GM19351 (cell line): ENCODE data around the gene OPALIN.
A peak's percentile ranks its signal among the peaks of the same experiment; 100 is the strongest.

ENCODE experiments used
- ATAC-seq: cut with Tn5 transposase; IDR thresholded peaks from one replicate; pipeline ENCODE4 v1.9.1; 2021; ENCODE audit warnings: mild to moderate bottlenecking, moderate library complexity; ENCODE audit not compliant: unreplicated experiment

OPALIN gene

GRCh38 chr10:96358851-96359540 is at the start of gene OPALIN:
OPALIN (minus strand) TSS chr10:96359002; CDS start chr10:96358896, 106 bp downstream.
- no peak for ATAC-seq

GRCh38 chr10:96408201-96408600 is 49.4 kb upstream of the OPALIN start:
- ATAC-seq = no peak

GRCh38 chr10:96407560-96408069 is 48.8 kb upstream of the OPALIN start:
- no peak for ATAC-seq

GRCh38 chr10:96406091-96406490 is 47.3 kb upstream of the OPALIN start:
- no peak for ATAC-seq

- ATAC-seq = no peak
Observed at GRCh38 chr10:96402417-96403305, 43.9 kb upstream of the OPALIN start.

- ATAC-seq = no peak
Observed at GRCh38 chr10:96401036-96401435, 42.2 kb upstream of the OPALIN start.

- no peak for ATAC-seq
Observed at GRCh38 chr10:96400465-96400864, 41.7 kb upstream of the OPALIN start.

GRCh38 chr10:96397902-96398301 is 39.1 kb upstream of the OPALIN start:
- no peak for ATAC-seq

GRCh38 chr10:96395931-96396877 is 37.4 kb upstream of the OPALIN start:
- peak; percentile 66 for ATAC-seq

- no peak for ATAC-seq
Observed at GRCh38 chr10:96390460-96390864, 31.7 kb upstream of the OPALIN start.

GRCh38 chr10:96389785-96390184 is 31.0 kb upstream of the OPALIN start:
- ATAC-seq = no peak

- no peak for ATAC-seq
Observed at GRCh38 chr10:96387601-96388000, 28.8 kb upstream of the OPALIN start.

- no peak for ATAC-seq
Observed at GRCh38 chr10:96387161-96387560, 28.4 kb upstream of the OPALIN start.

GRCh38 chr10:96384506-96384905 is 25.7 kb upstream of the OPALIN start:
- no peak for ATAC-seq

- no peak for ATAC-seq
Observed at GRCh38 chr10:96380821-96381220, 22.0 kb upstream of the OPALIN start.

GRCh38 chr10:96379758-96380157 is 21.0 kb upstream of the OPALIN start:
- no peak for ATAC-seq

GRCh38 chr10:96378741-96379140 is 19.9 kb upstream of the OPALIN start:
- no peak for ATAC-seq

GRCh38 chr10:96377816-96378294 is 19.1 kb upstream of the OPALIN start:
- no peak for ATAC-seq

GRCh38 chr10:96376483-96376882 is 17.7 kb upstream of the OPALIN start:
- peak; percentile 74 for ATAC-seq

- peak; percentile 73 for ATAC-seq
Observed at GRCh38 chr10:96374985-96375830, 16.4 kb upstream of the OPALIN start.
